Large intestine (tissue), 3 donors: ENCODE results near the gene SLC22A23. TPM values are rescaled to one million over a fixed set of nuclear protein-coding genes. Genes with fewer than 3 reads are reported as not detected.
A peak's percentile ranks its signal among the peaks of the same experiment; 100 is the strongest.

Experiments
- DNase-seq, 2 donors: peaks; one replicate each; pipeline versions ENCODE4 v3.0.0 to v3.0.0-alpha.2; 2013
- H3K27ac ChIP-seq: one replicate; pipeline ENCODE4 v1.5.1; 2013; ENCODE audit warnings: low read length
- H3K27me3 ChIP-seq: 2 replicates; pipeline ENCODE4 v1.6.1; 2013; ENCODE audit warnings: low read length; ENCODE audit not compliant: control insufficient read depth, insufficient read depth
- H3K36me3 ChIP-seq: 2 replicates; pipeline ENCODE4 v1.6.1; 2013; ENCODE audit warnings: low read length; ENCODE audit not compliant: control insufficient read depth, insufficient read depth
- H3K4me1 ChIP-seq: one replicate; pipeline ENCODE4 v1.6.1; 2013; ENCODE audit warnings: low read length; ENCODE audit not compliant: control insufficient read depth, insufficient read depth
- H3K4me3 ChIP-seq: one replicate; pipeline ENCODE4 v1.5.1; 2013; ENCODE audit warnings: low read length
- H3K9me3 ChIP-seq: one replicate; pipeline ENCODE4 v1.6.1; 2013; ENCODE audit warnings: mild to moderate bottlenecking, low read depth, low read length, moderate library complexity; ENCODE audit not compliant: control insufficient read depth
- WGBS: methylation state at CpG from one replicate; pipeline ENCODE4 v1.1.5; 2013; ENCODE audit warnings: low lambda C conversion rate; ENCODE audit not compliant: insufficient coverage; 5-methylcytosine and 5-hydroxymethylcytosine counted together
- polyA plus RNA-seq: library from polyadenylated mRNA; unstranded; fragments of 120-200 nt; gene quantifications from one replicate; pipeline ENCODE4 v1.2.1, GENCODE V29; 2013

SLC22A23 gene
- polyA plus RNA-seq, 1 donor, result 34.7 TPM

GRCh38 chr6:3324262-3324942, 132.4 kb downstream of the SLC22A23 start:
- Histone ChIP-seq H3K4me3 (no peak overlapping the region), H3K4me1 (peaks cover 11% of the 10 kb centered on the region), H3K36me3 (peaks cover 34% of the 10 kb centered on the region), H3K27me3 (no peaks in the 10 kb centered on the region), H3K9me3 (no peaks in the 10 kb centered on the region), H3K27ac (no peak overlapping the region)
- DNase-seq, result peak; percentile 24 to 28
- no CpG with 5 or more reads among the region's 12 CpGs for WGBS

- H3K27me3 ChIP-seq, result no peaks in the 10 kb centered on the region
- WGBS, result no CpG with 5 or more reads among the region's 21 CpGs
- H3K4me3 ChIP-seq, result no peak overlapping the region
- H3K36me3 ChIP-seq, result peaks cover 40% of the 10 kb centered on the region
- no peak overlapping the region for H3K27ac ChIP-seq
- no peak for DNase-seq
- H3K4me1 ChIP-seq, result peaks cover 11% of the 10 kb centered on the region
- H3K9me3 ChIP-seq, result no peaks in the 10 kb centered on the region
These were observed 133.1 kb downstream of the SLC22A23 start for GRCh38 chr6:3323696-3324261.

GRCh38 chr6:3323148-3323547, 133.7 kb downstream of the SLC22A23 start:
- H3K27me3 ChIP-seq, result no peaks in the 10 kb centered on the region
- no peak overlapping the region for H3K4me3 ChIP-seq
- H3K36me3 ChIP-seq, result peaks cover 42% of the 10 kb centered on the region
- H3K27ac ChIP-seq, result no peak overlapping the region
- DNase-seq, result no peak
- no CpG with 5 or more reads among the region's 3 CpGs for WGBS
- peaks cover 11% of the 10 kb centered on the region for H3K4me1 ChIP-seq
- H3K9me3 ChIP-seq, result no peaks in the 10 kb centered on the region

- WGBS, result no CpG with 5 or more reads among the region's 14 CpGs
- H3K27me3 ChIP-seq, result no peaks in the 10 kb centered on the region
- no peaks in the 10 kb centered on the region for H3K9me3 ChIP-seq
- no peak overlapping the region for H3K4me3 ChIP-seq
- no peak for DNase-seq
- peaks cover 42% of the 10 kb centered on the region for H3K36me3 ChIP-seq
- H3K27ac ChIP-seq, result no peak overlapping the region
- peaks cover 11% of the 10 kb centered on the region for H3K4me1 ChIP-seq
These were observed 134.4 kb downstream of the SLC22A23 start for GRCh38 chr6:3322366-3322890.

- no CpG with 5 or more reads among the region's 8 CpGs for WGBS
These were observed 135.0 kb downstream of the SLC22A23 start for GRCh38 chr6:3321875-3322274.

GRCh38 chr6:3321042-3321441, 135.8 kb downstream of the SLC22A23 start:
- DNase-seq, result no peak
- H3K27me3 ChIP-seq, result no peaks in the 10 kb centered on the region
- WGBS, result 86% methylated on average over 1 of the region's 11 CpGs
- peaks cover 11% of the 10 kb centered on the region for H3K4me1 ChIP-seq
- H3K36me3 ChIP-seq, result peaks cover 42% of the 10 kb centered on the region
- H3K27ac ChIP-seq, result no peak overlapping the region
- H3K4me3 ChIP-seq, result no peak overlapping the region
- H3K9me3 ChIP-seq, result no peaks in the 10 kb centered on the region

More at GRCh38 chr6:3321875-3322274, 135.0 kb downstream of the SLC22A23 start:
- no peak overlapping the region for H3K4me3 ChIP-seq
- DNase-seq, result no peak
- no peak overlapping the region for H3K27ac ChIP-seq
- H3K36me3 ChIP-seq, result peaks cover 42% of the 10 kb centered on the region
- H3K4me1 ChIP-seq, result peaks cover 11% of the 10 kb centered on the region
- H3K27me3 ChIP-seq, result no peaks in the 10 kb centered on the region
- H3K9me3 ChIP-seq, result no peaks in the 10 kb centered on the region

- H3K4me1 ChIP-seq, result peaks cover 6% of the 10 kb centered on the region
- no CpG with 5 or more reads among the region's 7 CpGs for WGBS
- no peaks in the 10 kb centered on the region for H3K27me3 ChIP-seq
- H3K36me3 ChIP-seq, result peaks cover 42% of the 10 kb centered on the region
- DNase-seq, result no peak
- no peak overlapping the region for H3K27ac ChIP-seq
- no peak overlapping the region for H3K4me3 ChIP-seq
- H3K9me3 ChIP-seq, result no peaks in the 10 kb centered on the region
These were observed 136.5 kb downstream of the SLC22A23 start for GRCh38 chr6:3320238-3320811.

GRCh38 chr6:3319610-3320200, 137.1 kb downstream of the SLC22A23 start:
- WGBS, result no CpG with 5 or more reads among the region's 10 CpGs
- no peak for DNase-seq

GRCh38 chr6:3318821-3319540, 137.9 kb downstream of the SLC22A23 start:
- Histone ChIP-seq H3K4me1 (no peaks in the 10 kb centered on the region), H3K36me3 (peaks cover 45% of the 10 kb centered on the region), H3K27ac (no peak overlapping the region), H3K9me3 (no peaks in the 10 kb centered on the region), H3K27me3 (no peaks in the 10 kb centered on the region), H3K4me3 (no peak overlapping the region)
- DNase-seq, result no peak
- 90% methylated on average over 2 of the region's 13 CpGs for WGBS

More at GRCh38 chr6:3319610-3320200, 137.1 kb downstream of the SLC22A23 start:
- no peaks in the 10 kb centered on the region for H3K9me3 ChIP-seq
- H3K4me3 ChIP-seq, result no peak overlapping the region
- H3K27ac ChIP-seq, result no peak overlapping the region
- peaks cover 44% of the 10 kb centered on the region for H3K36me3 ChIP-seq
- H3K4me1 ChIP-seq, result peaks cover 6% of the 10 kb centered on the region
- H3K27me3 ChIP-seq, result no peaks in the 10 kb centered on the region

- WGBS, result 70% methylated on average over 2 of the region's 10 CpGs
- no peaks in the 10 kb centered on the region for H3K4me1 ChIP-seq
- H3K36me3 ChIP-seq, result peaks cover 38% of the 10 kb centered on the region
- DNase-seq, result no peak
- no peaks in the 10 kb centered on the region for H3K27me3 ChIP-seq
- H3K9me3 ChIP-seq, result no peaks in the 10 kb centered on the region
- H3K27ac ChIP-seq, result no peak overlapping the region
- no peak overlapping the region for H3K4me3 ChIP-seq
These were observed 138.6 kb downstream of the SLC22A23 start for GRCh38 chr6:3318226-3318625.
